ENCODE measurements around the gene TOX3.
A peak's percentile ranks its signal among the peaks of the same experiment; 100 is the strongest.

TOX3 gene

GRCh38 chr16:52489894-52490293 is 57.0 kb downstream of the TOX3 start:
- DNase-seq: no peak

DNA sequence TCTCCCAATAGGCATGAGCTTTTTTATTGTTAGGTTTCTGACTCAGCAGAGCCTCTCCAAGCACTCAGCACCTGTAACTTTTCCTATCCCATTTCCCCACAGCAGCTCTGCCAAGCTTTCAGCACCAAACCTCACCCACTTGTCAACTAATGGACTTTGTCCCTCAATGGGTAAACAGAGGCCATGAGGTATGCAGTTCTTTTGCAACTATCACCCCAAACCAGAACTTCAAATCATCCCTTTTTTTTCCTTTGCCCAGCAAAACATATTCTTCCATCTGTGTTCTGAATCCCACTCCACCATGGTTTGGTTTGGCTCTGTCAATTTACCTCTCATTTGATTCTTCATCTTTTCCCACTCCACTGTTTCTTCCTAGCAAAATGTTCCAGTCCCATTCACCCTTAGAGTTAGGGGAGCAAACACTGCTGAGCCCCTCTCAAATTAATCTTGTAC is 58.1 kb downstream of the TOX3 start:
- no peak for DNase-seq

GRCh38 chr16:52487849-52488457 is 59.0 kb downstream of the TOX3 start:
- no peak for DNase-seq

GRCh38 chr16:52480237-52480636 is 66.7 kb downstream of the TOX3 start:
- DNase-seq: no peak

DNA sequence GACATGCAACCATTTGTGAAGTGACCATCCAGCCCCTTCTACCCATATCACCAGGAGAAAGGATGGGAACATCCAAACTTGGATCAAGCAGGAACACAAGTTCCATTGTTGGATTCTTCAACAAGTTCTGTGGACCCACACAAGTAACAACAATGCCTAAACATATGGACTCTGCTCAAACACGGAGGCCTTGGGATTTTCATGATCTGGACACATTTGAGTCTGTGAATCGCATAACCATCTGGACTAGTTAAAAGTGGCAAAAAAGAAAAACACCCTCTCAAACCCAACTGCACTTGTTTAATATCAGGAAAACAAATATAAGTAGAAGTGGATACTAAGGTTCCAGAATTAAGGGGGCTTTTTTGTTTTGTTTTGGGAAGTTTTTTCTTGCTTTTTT is 70.8 kb downstream of the TOX3 start:
- no peak for DNase-seq

- no peak for DNase-seq
Measured at GRCh38 chr16:52474679-52475078, 72.3 kb downstream of the TOX3 start.

- no peak for DNase-seq
Measured at GRCh38 chr16:52473096-52473495, 73.8 kb downstream of the TOX3 start.

- no peak for DNase-seq
Measured at GRCh38 chr16:52471650-52472370, 75.1 kb downstream of the TOX3 start.

DNA sequence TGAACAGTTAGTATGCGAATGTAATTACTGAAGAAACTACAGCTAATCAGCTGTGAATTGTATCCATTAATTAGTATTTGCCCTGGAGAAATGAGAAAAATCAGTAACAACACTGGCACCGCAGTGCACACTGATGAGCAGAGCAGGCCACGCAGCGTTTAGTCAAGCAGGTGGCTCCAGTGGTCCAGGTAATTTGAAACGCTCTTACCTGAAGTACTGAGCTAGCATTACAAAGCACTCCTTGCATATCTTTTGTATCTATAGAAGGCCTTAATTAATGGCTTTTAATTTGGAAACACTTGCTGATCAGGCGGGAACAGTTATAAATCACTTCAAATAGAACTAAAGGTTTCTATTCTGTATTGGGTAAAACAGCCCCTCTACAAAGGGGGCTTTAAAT is 76.4 kb downstream of the TOX3 start:
- DNase-seq: peak; percentile 95

DNA sequence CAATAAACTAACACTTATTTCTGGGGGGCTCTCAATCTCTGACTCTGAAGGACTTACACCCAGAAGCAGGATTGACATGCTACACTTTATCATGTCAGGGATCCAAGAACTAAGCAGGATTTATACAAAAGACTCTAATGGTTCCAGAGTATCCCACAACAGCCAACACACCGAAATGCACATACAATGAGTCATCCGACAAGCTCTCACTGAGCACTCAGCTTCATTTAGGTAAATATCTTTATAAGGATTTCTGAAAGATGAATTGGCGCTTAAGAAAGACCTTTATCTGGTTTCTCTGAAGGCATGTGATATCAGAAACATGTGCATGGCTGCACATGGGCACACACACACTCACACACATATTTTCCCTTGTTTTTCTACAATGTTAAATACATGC is 77.2 kb downstream of the TOX3 start:
- DNase-seq: peak; percentile 14

- DNase-seq: no peak
Measured at GRCh38 chr16:52469091-52469490, 77.9 kb downstream of the TOX3 start.

DNA sequence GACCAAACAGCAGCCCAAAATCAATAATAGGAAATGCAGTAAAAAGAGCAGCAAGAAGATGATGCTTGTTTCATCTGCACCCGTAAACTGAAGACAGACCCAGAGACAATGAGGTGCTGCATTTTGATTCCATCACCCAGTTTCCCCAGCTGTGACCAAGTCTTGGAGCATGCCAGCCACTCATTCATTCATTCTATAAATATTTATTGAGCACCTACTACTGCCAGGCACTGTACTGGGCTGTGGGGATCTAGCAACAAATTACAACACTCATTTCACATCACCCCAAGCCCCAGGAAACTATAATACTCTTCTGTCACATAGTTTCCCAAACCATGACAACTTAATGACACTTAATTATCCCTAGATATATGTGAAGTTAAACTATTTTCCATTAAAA is 79.2 kb downstream of the TOX3 start:
- DNase-seq: no peak

GRCh38 chr16:52466994-52467393 is 79.9 kb downstream of the TOX3 start:
- no peak for DNase-seq

DNA sequence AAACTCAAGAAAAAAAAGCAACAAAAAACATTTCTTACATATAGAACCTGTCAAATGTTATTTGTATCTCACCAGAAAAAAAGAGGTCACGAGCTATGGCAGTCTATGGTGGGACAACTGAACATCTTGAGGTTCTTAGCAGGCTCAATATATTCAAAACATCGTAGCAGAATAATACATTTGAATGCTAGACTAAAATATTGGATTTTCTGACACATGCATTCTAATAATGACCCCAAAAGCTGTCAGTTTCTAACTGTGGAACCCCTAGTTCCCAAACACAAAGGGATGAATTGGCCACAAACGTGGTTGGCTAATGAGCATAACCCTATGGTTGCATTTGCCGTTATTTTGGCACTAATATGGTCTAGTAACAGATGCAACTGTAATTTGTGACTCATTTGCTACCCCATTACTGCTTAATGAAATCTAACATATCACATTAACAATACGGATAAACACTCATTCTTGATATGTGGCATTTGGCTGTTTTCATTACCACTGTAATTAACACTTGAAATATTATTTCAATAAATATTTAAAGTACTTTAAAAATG is 81.2 kb downstream of the TOX3 start:
- peak; percentile 18 for DNase-seq

DNA sequence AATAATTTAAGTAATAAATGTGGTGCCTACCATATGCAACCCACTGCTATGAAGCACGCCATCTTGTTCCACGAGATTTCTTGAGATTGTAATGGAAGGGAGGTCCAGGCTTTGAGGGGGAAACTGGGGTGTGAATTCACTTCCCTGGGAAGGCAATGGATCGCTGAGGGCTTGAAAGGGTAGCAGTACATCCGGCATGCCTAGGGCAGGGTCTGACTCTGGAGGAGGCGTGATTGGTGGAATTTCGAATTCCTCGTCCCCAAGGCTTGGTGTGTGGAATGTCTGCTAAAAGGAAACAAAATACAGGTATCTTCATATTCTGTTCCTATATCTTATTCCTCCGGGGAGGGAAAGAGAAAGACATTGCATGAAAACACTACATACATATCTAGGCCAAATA is 83.0 kb downstream of the TOX3 start:
- DNase-seq: no peak

DNA sequence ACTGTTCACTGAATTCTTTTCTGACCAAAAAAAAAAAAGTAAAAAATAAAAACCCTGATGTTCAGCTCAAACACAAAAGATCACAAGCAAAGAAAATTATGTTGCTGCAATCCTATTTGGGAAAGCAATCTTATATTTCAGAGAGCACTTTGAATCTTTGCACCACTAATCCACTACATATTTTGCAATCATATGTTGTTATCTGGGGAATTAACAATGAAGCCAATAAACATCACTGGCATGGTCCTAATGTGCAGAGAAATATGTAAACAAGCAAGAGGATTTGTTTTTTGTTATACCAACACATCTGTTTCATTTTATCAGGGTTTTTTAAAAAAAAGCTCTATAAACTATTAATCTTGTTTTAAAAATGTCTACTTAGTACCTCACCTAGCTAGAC is 84.1 kb downstream of the TOX3 start:
- no peak for DNase-seq

DNA sequence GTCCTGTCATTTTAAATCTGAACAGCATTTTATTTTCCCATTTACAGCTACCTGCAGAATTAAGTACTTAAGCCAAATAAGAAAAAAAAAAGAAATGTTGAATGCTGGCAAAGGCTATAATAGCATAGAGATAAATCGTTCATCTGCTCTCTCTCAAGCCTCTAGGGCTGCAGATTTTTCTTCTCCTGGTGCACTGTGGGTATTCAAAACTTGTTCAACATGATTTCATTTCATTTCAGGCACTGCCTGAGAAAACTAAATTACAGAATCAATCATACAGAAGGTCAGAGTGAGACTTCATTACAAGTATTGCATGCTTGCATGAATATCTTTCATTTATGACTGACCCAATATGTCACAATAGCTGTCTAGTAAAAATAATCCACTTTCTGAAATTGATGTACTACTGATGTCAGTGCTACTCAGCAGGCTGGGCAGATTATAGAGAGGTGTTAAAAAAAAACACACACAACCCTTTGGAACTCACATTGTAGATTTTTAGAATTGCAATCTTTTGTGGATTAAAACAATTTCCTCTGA is 86.2 kb downstream of the TOX3 start:
- DNase-seq: no peak

GRCh38 chr16:52456368-52456767 is 90.6 kb downstream of the TOX3 start:
- DNase-seq: no peak

- DNase-seq: no peak
Measured at GRCh38 chr16:52455549-52456277, 91.2 kb downstream of the TOX3 start.

DNA sequence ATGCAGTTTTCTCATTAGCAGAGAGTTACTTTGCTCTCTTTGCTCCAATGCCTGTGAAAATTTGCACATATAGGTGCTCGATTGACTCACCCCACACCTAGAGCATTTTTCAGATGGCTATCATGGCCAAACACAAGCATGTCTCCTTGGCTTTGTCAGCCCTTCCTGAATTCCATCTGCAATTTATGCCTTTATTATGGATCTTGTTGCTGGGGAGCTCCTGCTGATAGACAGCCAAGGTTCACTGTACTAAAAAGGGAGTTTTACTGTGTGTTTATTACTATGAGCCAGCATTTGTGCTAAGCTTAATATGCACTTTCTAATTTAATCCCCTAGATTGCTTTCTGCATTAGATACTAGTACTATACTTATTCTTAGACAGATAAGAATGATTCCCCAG is 93.3 kb downstream of the TOX3 start:
- DNase-seq: no peak

- DNase-seq: no peak
Measured at GRCh38 chr16:52451971-52452421, 94.9 kb downstream of the TOX3 start.

- no peak for DNase-seq
Measured at GRCh38 chr16:52450916-52451315, 96.0 kb downstream of the TOX3 start.

GRCh38 chr16:52450241-52450640 is 96.7 kb downstream of the TOX3 start:
- no peak for DNase-seq

All from NCI-H1105 (cell line).